ENCODE measurements around the gene TMEM52.
"Not testable (repeated sequence)": the region's sequence is repeated elsewhere in the genome, so short reads cannot be mapped to it uniquely, and the experiment has no call there.

The TMEM52 gene

GRCh38 chr1:1942753-1943656 is 23.9 kb upstream of the TMEM52 start:
- no peak overlapping the region for H3K27ac ChIP-seq (ENCODE audit: low read depth, low read length)
- H3K4me3 ChIP-seq (ENCODE audit: low read length): no peak overlapping the region
- no peaks in the 10 kb centered on the region for H3K4me1 ChIP-seq (ENCODE audit: control insufficient read depth, insufficient read depth, low read length)
- no peaks in the 10 kb centered on the region for H3K36me3 ChIP-seq (ENCODE audit: control insufficient read depth, insufficient read depth, low read length)
- peaks cover 5% of the 10 kb centered on the region for H3K27me3 ChIP-seq (ENCODE audit: control insufficient read depth, insufficient read depth, low read length)
- H3K9ac ChIP-seq (ENCODE audit: low read length): no peak overlapping the region

- Histone ChIP-seq H3K36me3 (ENCODE audit: control insufficient read depth, insufficient read depth, low read length) (no peaks in the 10 kb centered on the region), H3K4me3 (ENCODE audit: low read length) (no peak overlapping the region), H3K27me3 (ENCODE audit: control insufficient read depth, insufficient read depth, low read length) (peaks cover 5% of the 10 kb centered on the region), H3K4me1 (ENCODE audit: control insufficient read depth, insufficient read depth, low read length) (no peaks in the 10 kb centered on the region), H3K27ac (ENCODE audit: low read depth, low read length) (no peak overlapping the region), H3K9ac (ENCODE audit: low read length) (no peak overlapping the region)
Measured at GRCh38 chr1:1941868-1942752, 23.0 kb upstream of the TMEM52 start.

GRCh38 chr1:1941211-1941841 is 22.2 kb upstream of the TMEM52 start:
- Histone ChIP-seq H3K9ac (ENCODE audit: low read length) (no peak overlapping the region), H3K4me3 (ENCODE audit: low read length) (no peak overlapping the region), H3K4me1 (ENCODE audit: control insufficient read depth, insufficient read depth, low read length) (no peaks in the 10 kb centered on the region), H3K36me3 (ENCODE audit: control insufficient read depth, insufficient read depth, low read length) (no peaks in the 10 kb centered on the region), H3K27me3 (ENCODE audit: control insufficient read depth, insufficient read depth, low read length) (peaks cover 5% of the 10 kb centered on the region), H3K27ac (ENCODE audit: low read depth, low read length) (no peak overlapping the region)

- Histone ChIP-seq H3K9ac (ENCODE audit: low read length) (no peak overlapping the region), H3K4me3 (ENCODE audit: low read length) (no peak overlapping the region), H3K27me3 (ENCODE audit: control insufficient read depth, insufficient read depth, low read length) (peaks cover 5% of the 10 kb centered on the region), H3K27ac (ENCODE audit: low read depth, low read length) (no peak overlapping the region), H3K4me1 (ENCODE audit: control insufficient read depth, insufficient read depth, low read length) (no peaks in the 10 kb centered on the region), H3K36me3 (ENCODE audit: control insufficient read depth, insufficient read depth, low read length) (no peaks in the 10 kb centered on the region)
Measured at GRCh38 chr1:1940123-1940425, 21.0 kb upstream of the TMEM52 start.

- Histone ChIP-seq H3K4me3 (ENCODE audit: low read length) (no peak overlapping the region), H3K4me1 (ENCODE audit: control insufficient read depth, insufficient read depth, low read length) (no peaks in the 10 kb centered on the region), H3K9ac (ENCODE audit: low read length) (no peak overlapping the region), H3K36me3 (ENCODE audit: control insufficient read depth, insufficient read depth, low read length) (no peaks in the 10 kb centered on the region), H3K27ac (ENCODE audit: low read depth, low read length) (no peak overlapping the region), H3K27me3 (ENCODE audit: control insufficient read depth, insufficient read depth, low read length) (peaks cover 5% of the 10 kb centered on the region)
Measured at GRCh38 chr1:1939296-1940122, 20.4 kb upstream of the TMEM52 start.

GRCh38 chr1:1938613-1939295 is 19.7 kb upstream of the TMEM52 start:
- H3K36me3 ChIP-seq (ENCODE audit: control insufficient read depth, insufficient read depth, low read length): no peaks in the 10 kb centered on the region
- no peak overlapping the region for H3K9ac ChIP-seq (ENCODE audit: low read length)
- H3K27me3 ChIP-seq (ENCODE audit: control insufficient read depth, insufficient read depth, low read length): peaks cover 5% of the 10 kb centered on the region
- no peak overlapping the region for H3K4me3 ChIP-seq (ENCODE audit: low read length)
- no peaks in the 10 kb centered on the region for H3K4me1 ChIP-seq (ENCODE audit: control insufficient read depth, insufficient read depth, low read length)
- no peak overlapping the region for H3K27ac ChIP-seq (ENCODE audit: low read depth, low read length)

GRCh38 chr1:1938276-1938573 is 19.1 kb upstream of the TMEM52 start:
- no peaks in the 10 kb centered on the region for H3K4me1 ChIP-seq (ENCODE audit: control insufficient read depth, insufficient read depth, low read length)
- H3K36me3 ChIP-seq (ENCODE audit: control insufficient read depth, insufficient read depth, low read length): no peaks in the 10 kb centered on the region
- H3K27me3 ChIP-seq (ENCODE audit: control insufficient read depth, insufficient read depth, low read length): peaks cover 5% of the 10 kb centered on the region
- no peak overlapping the region for H3K27ac ChIP-seq (ENCODE audit: low read depth, low read length)
- no peak overlapping the region for H3K9ac ChIP-seq (ENCODE audit: low read length)
- H3K4me3 ChIP-seq (ENCODE audit: low read length): no peak overlapping the region

GRCh38 chr1:1937549-1938275 is 18.6 kb upstream of the TMEM52 start:
- Histone ChIP-seq H3K27ac (ENCODE audit: low read depth, low read length) (no peak overlapping the region), H3K9ac (ENCODE audit: low read length) (no peak overlapping the region), H3K36me3 (ENCODE audit: control insufficient read depth, insufficient read depth, low read length) (no peaks in the 10 kb centered on the region), H3K4me3 (ENCODE audit: low read length) (no peak overlapping the region), H3K4me1 (ENCODE audit: control insufficient read depth, insufficient read depth, low read length) (no peaks in the 10 kb centered on the region), H3K27me3 (ENCODE audit: control insufficient read depth, insufficient read depth, low read length) (peaks cover 4% of the 10 kb centered on the region)

GRCh38 chr1:1937061-1937460 is 18.0 kb upstream of the TMEM52 start:
- no peaks in the 10 kb centered on the region for H3K27me3 ChIP-seq (ENCODE audit: control insufficient read depth, insufficient read depth, low read length)
- H3K36me3 ChIP-seq (ENCODE audit: control insufficient read depth, insufficient read depth, low read length): no peaks in the 10 kb centered on the region
- H3K4me3 ChIP-seq (ENCODE audit: low read length): no peak overlapping the region
- no peak overlapping the region for H3K9ac ChIP-seq (ENCODE audit: low read length)
- no peaks in the 10 kb centered on the region for H3K4me1 ChIP-seq (ENCODE audit: control insufficient read depth, insufficient read depth, low read length)
- no peak overlapping the region for H3K27ac ChIP-seq (ENCODE audit: low read depth, low read length)

- not testable (repeated sequence) for H3K36me3 ChIP-seq (ENCODE audit: control insufficient read depth, insufficient read depth, low read length)
Measured at GRCh38 chr1:1934848-1935247, 15.8 kb upstream of the TMEM52 start.

More at GRCh38 chr1:1934848-1935247, 15.8 kb upstream of the TMEM52 start:
- not testable (repeated sequence) for H3K27ac ChIP-seq (ENCODE audit: low read depth, low read length); H3K9ac ChIP-seq (ENCODE audit: low read length); H3K4me3 ChIP-seq (ENCODE audit: low read length); H3K4me1 ChIP-seq (ENCODE audit: control insufficient read depth, insufficient read depth, low read length); H3K27me3 ChIP-seq (ENCODE audit: control insufficient read depth, insufficient read depth, low read length)

Data from rectal smooth muscle tissue (tissue), 1 donor.